Measurements from ENCODE around the gene WEE1. TPM values are rescaled to one million over a fixed set of nuclear protein-coding genes. Genes with fewer than 3 reads are reported as not detected.

WEE1 gene
- total and polyA plus RNA-seq, 12 donors = 12.7 to 114 (median 48.7) TPM

DNA sequence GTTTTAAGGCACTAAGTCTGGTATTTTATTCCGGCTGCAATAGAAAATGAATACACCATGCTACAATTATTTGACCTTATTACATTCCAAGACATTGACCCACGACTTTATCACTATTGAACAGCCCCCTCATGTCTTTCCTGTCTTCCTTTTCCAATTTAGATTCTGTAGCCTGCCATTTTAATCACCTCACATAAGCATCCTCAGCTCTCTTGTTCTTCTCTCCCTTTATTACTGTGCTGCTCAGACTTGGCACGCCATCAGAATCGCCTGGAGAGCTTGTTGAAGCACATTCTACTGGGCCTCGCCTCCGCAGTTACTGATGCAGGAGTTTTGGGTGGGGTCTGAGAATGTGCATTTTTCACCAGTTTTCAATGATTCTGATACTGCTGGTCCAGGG lies 51.7 kb downstream of the WEE1 start:
- H3K27ac ChIP-seq = peak overlapping the region in 4 of 10 donors; percentile 10 to 59 (median 42)
- H3K4me3 ChIP-seq = no peak overlapping the region
- no peaks in the 10 kb centered on the region for H3K9me3 ChIP-seq
- no peaks in the 10 kb centered on the region for H3K27me3 ChIP-seq
- WGBS, 2 donors = 55 to 60% methylated on average over 6 of the region's 6 CpGs
- intact Hi-C loops (cut with DNase I) = loop anchor here in 3 of 10 donors (5.0 to 10.0 kb wide), 3 partner anchors 60 to 120 kb away; no protein-coding TSS in a partner anchor
- TF ChIP-seq, protein P1, sequence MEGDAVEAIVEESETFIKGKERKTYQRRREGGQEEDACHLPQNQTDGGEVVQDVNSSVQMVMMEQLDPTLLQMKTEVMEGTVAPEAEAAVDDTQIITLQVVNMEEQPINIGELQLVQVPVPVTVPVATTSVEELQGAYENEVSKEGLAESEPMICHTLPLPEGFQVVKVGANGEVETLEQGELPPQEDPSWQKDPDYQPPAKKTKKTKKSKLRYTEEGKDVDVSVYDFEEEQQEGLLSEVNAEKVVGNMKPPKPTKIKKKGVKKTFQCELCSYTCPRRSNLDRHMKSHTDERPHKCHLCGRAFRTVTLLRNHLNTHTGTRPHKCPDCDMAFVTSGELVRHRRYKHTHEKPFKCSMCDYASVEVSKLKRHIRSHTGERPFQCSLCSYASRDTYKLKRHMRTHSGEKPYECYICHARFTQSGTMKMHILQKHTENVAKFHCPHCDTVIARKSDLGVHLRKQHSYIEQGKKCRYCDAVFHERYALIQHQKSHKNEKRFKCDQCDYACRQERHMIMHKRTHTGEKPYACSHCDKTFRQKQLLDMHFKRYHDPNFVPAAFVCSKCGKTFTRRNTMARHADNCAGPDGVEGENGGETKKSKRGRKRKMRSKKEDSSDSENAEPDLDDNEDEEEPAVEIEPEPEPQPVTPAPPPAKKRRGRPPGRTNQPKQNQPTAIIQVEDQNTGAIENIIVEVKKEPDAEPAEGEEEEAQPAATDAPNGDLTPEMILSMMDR (IDR thresholded peaks at IDR 0.05) = no peak
- peaks cover 0 to 30% (median 25%) of the 10 kb centered on the region in 9 donors for H3K4me1 ChIP-seq
- ATAC-seq (peak in 2 of 8 donors; percentile 17 to 20), DNase-seq (no peak)
- H3K36me3 ChIP-seq = no peaks in the 10 kb centered on the region

DNA sequence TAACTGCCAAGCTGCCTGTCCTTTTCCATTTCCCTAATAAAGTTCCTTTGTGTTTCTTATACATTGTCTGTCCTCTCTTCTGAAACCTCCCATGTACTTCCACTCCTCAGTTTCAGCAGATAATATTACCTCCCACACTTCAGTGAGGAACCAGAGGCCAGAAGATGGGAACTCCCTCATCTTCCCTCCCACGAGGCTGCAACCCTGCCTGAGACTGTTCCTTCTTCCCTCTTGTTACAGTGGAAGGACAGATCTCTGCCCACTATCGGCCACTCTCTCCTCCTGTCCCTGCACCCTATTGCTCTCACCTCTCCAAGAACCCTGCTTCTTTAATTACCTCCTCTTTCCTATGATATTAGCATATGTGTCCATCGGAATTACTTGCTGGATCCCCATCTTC lies 52.3 kb downstream of the WEE1 start:
- peak in 2 of 8 donors; percentile 12 to 32 for ATAC-seq
- H3K27me3 ChIP-seq = no peaks in the 10 kb centered on the region
- H3K4me3 ChIP-seq = no peak overlapping the region
- H3K9me3 ChIP-seq = no peaks in the 10 kb centered on the region
- no peak for DNase-seq
- TF ChIP-seq, protein P1 (IDR thresholded peaks at IDR 0.05) = no peak
- H3K27ac ChIP-seq = peak overlapping the region in 4 of 10 donors; percentile 10 to 66 (median 58)
- H3K4me1 ChIP-seq = peaks cover 0 to 32% (median 25%) of the 10 kb centered on the region in 9 donors
- H3K36me3 ChIP-seq = no peaks in the 10 kb centered on the region
- intact Hi-C loops (cut with DNase I) = loop anchor here in 3 of 10 donors (5.0 to 10.0 kb wide), 3 partner anchors 59 to 119 kb away; no protein-coding TSS in a partner anchor
- 55 to 63% methylated on average over 3 of the region's 3 CpGs for WGBS, 2 donors

DNA sequence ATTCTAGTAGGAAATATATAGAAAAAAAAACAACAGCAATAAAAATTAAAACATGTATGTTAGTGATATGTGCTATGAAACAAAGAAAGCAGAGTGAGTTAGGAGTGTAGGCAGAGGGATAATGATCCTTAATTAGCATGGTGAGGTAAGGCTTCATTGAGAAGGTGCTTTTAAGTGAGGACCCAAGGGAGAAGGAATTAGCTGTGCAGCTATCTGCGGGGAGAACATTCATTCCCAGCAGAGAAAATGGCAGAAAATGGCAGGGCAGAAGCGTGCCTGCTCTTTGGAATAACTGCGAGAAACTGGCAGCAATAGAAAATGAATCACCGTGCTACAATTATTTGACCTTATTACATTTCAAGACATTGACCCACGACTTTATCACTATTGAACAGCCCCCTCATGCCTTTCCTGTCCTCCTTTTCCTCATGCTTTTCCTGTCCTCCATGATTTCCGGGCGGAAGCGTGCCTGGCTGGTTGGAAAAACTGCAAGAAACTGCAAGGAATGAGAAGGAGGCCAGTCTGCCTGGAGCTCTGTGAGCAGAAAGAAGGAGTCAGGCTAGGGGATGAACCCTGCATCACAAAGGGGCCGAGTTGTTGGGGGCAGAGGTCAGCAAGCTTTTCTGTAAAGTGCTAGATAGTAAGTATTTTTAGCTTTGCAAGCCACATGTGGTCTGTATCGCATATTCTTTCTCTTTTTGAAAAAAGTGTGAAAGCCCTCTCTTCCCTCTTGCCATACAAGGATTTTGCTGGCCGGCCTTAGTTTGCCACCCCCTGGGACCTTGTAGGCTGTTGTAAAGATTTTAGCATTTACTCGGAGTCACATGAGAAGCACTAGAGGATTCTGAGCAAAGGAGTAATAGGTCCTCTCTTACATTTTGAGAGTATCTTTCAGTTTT lies 53.3 kb downstream of the WEE1 start:
- intact Hi-C loops (cut with DNase I) = loop anchor here in 3 of 10 donors (5.0 to 10.0 kb wide), 3 partner anchors 58 to 118 kb away; no protein-coding TSS in a partner anchor
- 47 to 56% methylated on average over 12 of the region's 12 CpGs for WGBS, 2 donors
- peak overlapping the region in 6 of 10 donors; percentile 32 to 66 (median 58) for H3K27ac ChIP-seq

DNA sequence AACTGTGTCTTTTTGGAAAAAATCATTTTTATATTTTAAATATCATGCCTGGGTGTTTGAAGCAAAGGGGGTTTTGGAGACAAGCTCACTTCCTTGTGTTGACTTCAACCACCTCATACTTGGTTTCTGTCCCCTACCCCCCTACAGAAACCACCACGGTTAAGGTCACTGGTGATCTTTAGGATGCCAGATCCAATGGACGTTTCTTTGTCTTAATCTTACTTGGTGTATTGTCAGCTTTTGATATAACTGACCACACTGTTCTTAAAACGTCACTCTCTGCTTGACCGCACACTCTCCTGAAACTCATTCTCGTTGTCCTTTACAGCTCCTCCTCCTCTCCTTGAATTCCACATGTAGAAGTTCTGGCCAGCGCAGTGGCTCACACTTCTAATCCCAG lies 55.6 kb downstream of the WEE1 start:
- Histone ChIP-seq H3K36me3 (no peaks in the 10 kb centered on the region), H3K9me3 (peaks cover 0 to 5% (median 0%) of the 10 kb centered on the region in 11 donors), H3K27ac (no peak overlapping the region), H3K27me3 (no peaks in the 10 kb centered on the region), H3K4me3 (no peak overlapping the region), H3K4me1 (peaks cover 0 to 47% (median 25%) of the 10 kb centered on the region in 9 donors)
- TF ChIP-seq, protein P1 (IDR thresholded peaks at IDR 0.05) = no peak
- 91% methylated on average over 6 of the region's 6 CpGs for WGBS, 2 donors
- DNase-seq = no peak
- ATAC-seq = no peak
- intact Hi-C loops (cut with DNase I) = loop anchor here in 3 of 10 donors (5.0 to 10.0 kb wide), 3 partner anchors 56 to 116 kb away; no protein-coding TSS in a partner anchor

More for the DNA sequence above, 53.3 kb downstream of the WEE1 start:
- DNase-seq (peak; percentile 26 to 41), ATAC-seq (peak; percentile 13 to 82 (median 72))
- no peaks in the 10 kb centered on the region for H3K9me3 ChIP-seq
- no peaks in the 10 kb centered on the region for H3K36me3 ChIP-seq
- peak overlapping the region in 1 of 10 donors; percentile 27 for H3K4me3 ChIP-seq
- TF ChIP-seq, protein P1 (IDR thresholded peaks at IDR 0.05) = no peak
- H3K4me1 ChIP-seq = peaks cover 0 to 38% (median 25%) of the 10 kb centered on the region in 9 donors
- H3K27me3 ChIP-seq = no peaks in the 10 kb centered on the region
